Prostate gland (tissue), 2 donors: ENCODE data around the gene ITGB1. TPM values are rescaled to one million over a fixed set of nuclear protein-coding genes. Genes with fewer than 3 reads are reported as not detected.

ENCODE experiments used
- DNase-seq: peaks from one replicate; pipeline ENCODE4 v3.0.0-alpha.2; 2019; ENCODE audit warnings: low spot score
- H3K27ac ChIP-seq, 2 donors: fragments of 200-600 bp; sonication (generic); 2 replicates each; pipeline ENCODE4 v1.5.1; 2017 to 2019
- H3K27me3 ChIP-seq: fragments of 200-600 bp; sonication (generic); replicated peaks from 2 replicates; pipeline ENCODE4 v1.5.1; 2019; ENCODE audit not compliant: insufficient read depth
- H3K36me3 ChIP-seq, 2 donors: fragments of 200-600 bp; sonication (generic); 1 replicate in 1 of 2; 2 replicates in 1 of 2; pipeline versions ENCODE4 v1.5.1 to v1.8.1; 2017 to 2019
- H3K4me1 ChIP-seq: fragments of 200-600 bp; sonication (generic); replicated peaks from 2 replicates; pipeline ENCODE4 v1.5.1; 2019
- H3K4me3 ChIP-seq, 2 donors: fragments of 200-600 bp; sonication (generic); 2 replicates each; pipeline ENCODE4 v1.5.1; 2017 to 2019
- H3K9me3 ChIP-seq: fragments of 200-600 bp; sonication (generic); 2 replicates; pipeline ENCODE4 v1.5.1; 2017
- POLR2A ChIP-seq: fragments of 450-650 bp; IDR thresholded peaks from one replicate; pipeline ENCODE4 v1.6.1; 2016; ENCODE audit warnings: antibody characterized with exemption, mild to moderate bottlenecking
- POLR2AphosphoS5 ChIP-seq: sonication (generic); formaldehyde crosslinking; IDR thresholded peaks from one replicate; pipeline ENCODE4 v1.6.1; 2017; ENCODE audit warnings: antibody characterized with exemption
- WGBS: methylation state at CpG from one replicate; pipeline ENCODE4 v1.1.5; 2018; 5-methylcytosine and 5-hydroxymethylcytosine counted together
- intact Hi-C: fragments of 100-400 bp; cut with DNase I; formaldehyde crosslinking; loops from one replicate; pipeline ENCODE4 v1.14.2; 2022
- total RNA-seq, 2 donors: library from RNA; depleted of rRNA; stranded (reverse); fragments of >200 nt; gene quantifications; one replicate each; pipeline ENCODE4 v1.1.0, GENCODE V29; 2016
- TF ChIP-seq, protein P1 (sequence below), 4 experiments: fragments of 200-600 bp in 2 of 4; fragments of 450-650 bp in 2 of 4; sonication (generic) in 2 of 4; IDR thresholded peaks; 1 replicate in 3 of 4; 2 replicates in 1 of 4; pipeline ENCODE4 v1.5.1; 2016 to 2019; ENCODE audit warnings: antibody characterized with exemption in 4 of 4, mild to moderate bottlenecking in 2 of 4, moderate library complexity in 2 of 4

The ITGB1 gene
- total RNA-seq, 2 donors from 2014 or later, result 246 to 293 TPM

DNA sequence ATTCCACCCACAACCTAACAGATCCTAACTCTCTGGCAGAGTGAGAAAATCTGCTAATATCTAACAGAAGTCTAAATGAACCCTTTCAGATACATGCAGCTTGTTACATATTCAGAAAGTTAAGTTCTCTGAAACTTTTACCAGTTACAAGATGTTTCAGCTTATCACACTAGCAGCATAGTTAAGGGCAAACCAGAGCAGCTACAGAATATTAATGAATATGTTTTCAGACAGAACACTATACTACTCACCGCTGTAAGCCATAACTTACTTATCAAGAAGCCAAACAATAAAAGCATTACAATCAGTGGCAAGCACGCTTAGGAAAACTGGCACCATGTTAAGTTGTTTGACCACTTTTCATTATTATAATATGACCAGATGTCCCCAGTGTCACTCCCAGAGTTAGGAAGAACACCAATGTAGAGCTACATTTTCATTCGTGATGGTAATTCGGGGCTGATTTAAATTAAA is 2.7 kb downstream of the ITGB1 start:
- peaks cover 4% of the 10 kb centered on the region for H3K4me1 ChIP-seq
- intact Hi-C loops, result no loop called here
- peak overlapping the region; percentile 37 to 43 for H3K27ac ChIP-seq

GRCh38 chr10:32954545-32955298 is 3.3 kb downstream of the ITGB1 start:
- H3K9me3 ChIP-seq, result no peaks in the 10 kb centered on the region
- H3K27ac ChIP-seq, result peak overlapping the region; percentile 37 to 43
- DNase-seq, result no peak
- TF ChIP-seq POLR2AphosphoS5 (no peak), POLR2A (no peak)
- TF ChIP-seq, protein P1, sequence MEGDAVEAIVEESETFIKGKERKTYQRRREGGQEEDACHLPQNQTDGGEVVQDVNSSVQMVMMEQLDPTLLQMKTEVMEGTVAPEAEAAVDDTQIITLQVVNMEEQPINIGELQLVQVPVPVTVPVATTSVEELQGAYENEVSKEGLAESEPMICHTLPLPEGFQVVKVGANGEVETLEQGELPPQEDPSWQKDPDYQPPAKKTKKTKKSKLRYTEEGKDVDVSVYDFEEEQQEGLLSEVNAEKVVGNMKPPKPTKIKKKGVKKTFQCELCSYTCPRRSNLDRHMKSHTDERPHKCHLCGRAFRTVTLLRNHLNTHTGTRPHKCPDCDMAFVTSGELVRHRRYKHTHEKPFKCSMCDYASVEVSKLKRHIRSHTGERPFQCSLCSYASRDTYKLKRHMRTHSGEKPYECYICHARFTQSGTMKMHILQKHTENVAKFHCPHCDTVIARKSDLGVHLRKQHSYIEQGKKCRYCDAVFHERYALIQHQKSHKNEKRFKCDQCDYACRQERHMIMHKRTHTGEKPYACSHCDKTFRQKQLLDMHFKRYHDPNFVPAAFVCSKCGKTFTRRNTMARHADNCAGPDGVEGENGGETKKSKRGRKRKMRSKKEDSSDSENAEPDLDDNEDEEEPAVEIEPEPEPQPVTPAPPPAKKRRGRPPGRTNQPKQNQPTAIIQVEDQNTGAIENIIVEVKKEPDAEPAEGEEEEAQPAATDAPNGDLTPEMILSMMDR (IDR thresholded peaks at IDR 0.05), result no peak
- H3K27me3 ChIP-seq, result no peaks in the 10 kb centered on the region
- intact Hi-C loops, result no loop called here
- H3K4me1 ChIP-seq, result peaks cover 5% of the 10 kb centered on the region
- H3K36me3 ChIP-seq, result no peaks in the 10 kb centered on the region
- no peak overlapping the region for H3K4me3 ChIP-seq
- 32% methylated on average over 8 of the region's 8 CpGs for WGBS

More for the DNA sequence above, 2.7 kb downstream of the ITGB1 start:
- DNase-seq, result no peak
- Histone ChIP-seq H3K27me3 (no peaks in the 10 kb centered on the region), H3K36me3 (no peaks in the 10 kb centered on the region), H3K9me3 (no peaks in the 10 kb centered on the region), H3K4me3 (no peak overlapping the region)
- TF ChIP-seq, protein P1 (IDR thresholded peaks at IDR 0.05), result no peak
- TF ChIP-seq POLR2A (no peak), POLR2AphosphoS5 (no peak)
- 30% methylated on average over 4 of the region's 4 CpGs for WGBS

GRCh38 chr10:32954080-32954479 is 4.0 kb downstream of the ITGB1 start:
- DNase-seq, result no peak
- TF ChIP-seq POLR2AphosphoS5 (no peak), POLR2A (no peak)
- TF ChIP-seq, protein P1 (IDR thresholded peaks at IDR 0.05), result no peak
- intact Hi-C loops, result no loop called here
- H3K27me3 ChIP-seq, result no peaks in the 10 kb centered on the region
- H3K4me1 ChIP-seq, result peaks cover 5% of the 10 kb centered on the region
- no peaks in the 10 kb centered on the region for H3K9me3 ChIP-seq
- peak overlapping the region in 1 of 2 donors; percentile 1 for H3K27ac ChIP-seq
- H3K36me3 ChIP-seq, result no peaks in the 10 kb centered on the region
- H3K4me3 ChIP-seq, result no peak overlapping the region

DNA sequence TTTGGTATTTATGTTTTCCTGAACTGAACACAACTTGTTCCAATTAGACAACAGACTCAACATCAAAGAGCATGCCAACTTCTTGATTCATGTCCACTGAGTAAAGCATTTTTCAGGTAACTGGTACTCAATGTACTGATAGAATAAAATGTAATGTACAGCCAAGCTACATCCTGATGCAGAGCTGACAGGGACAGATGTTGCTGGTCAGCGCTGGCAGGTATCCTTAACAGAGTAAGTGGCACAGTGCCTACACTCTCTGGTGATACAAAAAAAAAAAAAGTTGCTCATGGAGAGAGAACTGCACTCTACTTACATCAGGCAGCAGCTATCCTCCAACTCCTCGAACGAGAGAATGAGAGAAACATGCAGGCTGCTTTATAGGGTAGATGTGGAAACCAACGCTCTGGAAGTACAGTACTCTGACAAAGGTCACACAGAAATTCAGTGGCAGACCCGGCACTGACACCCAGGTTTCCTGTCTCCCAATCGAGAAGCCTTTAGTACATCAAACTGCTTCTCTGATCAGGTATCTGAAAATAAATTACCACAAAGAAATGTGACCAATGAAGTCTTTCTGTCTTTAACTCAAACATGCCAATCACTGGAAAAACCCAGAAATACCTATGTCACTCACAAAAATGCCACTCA is 4.6 kb downstream of the ITGB1 start:
- Histone ChIP-seq H3K27ac (peak overlapping the region in 1 of 2 donors; percentile 1), H3K9me3 (no peaks in the 10 kb centered on the region), H3K4me1 (peaks cover 5% of the 10 kb centered on the region), H3K4me3 (no peak overlapping the region), H3K36me3 (no peaks in the 10 kb centered on the region), H3K27me3 (no peaks in the 10 kb centered on the region)
- WGBS, result 42% methylated on average over 6 of the region's 6 CpGs
- intact Hi-C loops, result no loop called here
- no peak for DNase-seq
- TF ChIP-seq, protein P1 (IDR thresholded peaks at IDR 0.05), result no peak
- TF ChIP-seq POLR2A, result no peak
- TF ChIP-seq POLR2AphosphoS5, result peak; percentile 26
